ENCODE measurements around the gene TMEM156. TPM values are rescaled to one million over a fixed set of nuclear protein-coding genes. Genes with fewer than 3 reads are reported as not detected.

The TMEM156 gene
- polyA plus RNA-seq, 1 of the 3 experiments (the other 2 are of a cell fraction), result 0.13 TPM

DNA sequence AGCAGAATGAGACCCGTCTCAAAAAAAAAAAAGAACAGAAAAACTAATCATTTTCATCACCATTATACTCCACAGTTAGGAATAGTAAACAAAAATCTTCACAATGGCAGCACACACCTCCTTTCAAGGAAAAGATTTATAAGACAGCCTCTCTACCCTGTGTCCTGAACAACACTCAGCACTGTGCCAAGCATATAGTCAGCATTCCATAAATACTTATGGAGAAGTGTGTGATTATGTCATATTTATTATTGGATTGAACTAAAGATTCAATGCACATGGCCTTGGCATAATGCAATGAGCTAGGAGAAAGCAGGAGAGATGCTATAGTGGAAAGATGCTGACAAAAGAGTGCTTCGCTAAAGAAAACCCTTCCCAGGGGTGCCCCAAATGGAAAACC is 112.0 kb downstream of the TMEM156 start:
- CTCF ChIA-PET, result interaction anchor here (2.9 kb wide), 1 partner anchor 18 kb away, joined by 11 read pairs; no protein-coding TSS in a partner anchor
- POLR2A ChIA-PET, result no interaction called here
- DNase-seq, result no peak

More for the DNA sequence above, 112.0 kb downstream of the TMEM156 start:
- TF ChIP-seq RXRA (IDR thresholded peaks at IDR 0.05; ENCODE audit: borderline replicate concordance, low read depth) (no peak), FOXJ3 (CRISPR knock-in tag; IDR thresholded peaks at IDR 0.05) (no peak), RFX5 (IDR thresholded peaks at IDR 0.05; ENCODE audit: low read length) (no peak), JUND (IDR thresholded peaks at IDR 0.05) (no peak), GABPA (IDR thresholded peaks at IDR 0.05; ENCODE audit: low read depth) (no peak), FOXM1 (IDR thresholded peaks at IDR 0.05; ENCODE audit: low read depth) (no peak), TEAD4 (IDR thresholded peaks at IDR 0.05; ENCODE audit: borderline replicate concordance, insufficient read depth) (no peak)
- TF ChIP-seq, protein P1, sequence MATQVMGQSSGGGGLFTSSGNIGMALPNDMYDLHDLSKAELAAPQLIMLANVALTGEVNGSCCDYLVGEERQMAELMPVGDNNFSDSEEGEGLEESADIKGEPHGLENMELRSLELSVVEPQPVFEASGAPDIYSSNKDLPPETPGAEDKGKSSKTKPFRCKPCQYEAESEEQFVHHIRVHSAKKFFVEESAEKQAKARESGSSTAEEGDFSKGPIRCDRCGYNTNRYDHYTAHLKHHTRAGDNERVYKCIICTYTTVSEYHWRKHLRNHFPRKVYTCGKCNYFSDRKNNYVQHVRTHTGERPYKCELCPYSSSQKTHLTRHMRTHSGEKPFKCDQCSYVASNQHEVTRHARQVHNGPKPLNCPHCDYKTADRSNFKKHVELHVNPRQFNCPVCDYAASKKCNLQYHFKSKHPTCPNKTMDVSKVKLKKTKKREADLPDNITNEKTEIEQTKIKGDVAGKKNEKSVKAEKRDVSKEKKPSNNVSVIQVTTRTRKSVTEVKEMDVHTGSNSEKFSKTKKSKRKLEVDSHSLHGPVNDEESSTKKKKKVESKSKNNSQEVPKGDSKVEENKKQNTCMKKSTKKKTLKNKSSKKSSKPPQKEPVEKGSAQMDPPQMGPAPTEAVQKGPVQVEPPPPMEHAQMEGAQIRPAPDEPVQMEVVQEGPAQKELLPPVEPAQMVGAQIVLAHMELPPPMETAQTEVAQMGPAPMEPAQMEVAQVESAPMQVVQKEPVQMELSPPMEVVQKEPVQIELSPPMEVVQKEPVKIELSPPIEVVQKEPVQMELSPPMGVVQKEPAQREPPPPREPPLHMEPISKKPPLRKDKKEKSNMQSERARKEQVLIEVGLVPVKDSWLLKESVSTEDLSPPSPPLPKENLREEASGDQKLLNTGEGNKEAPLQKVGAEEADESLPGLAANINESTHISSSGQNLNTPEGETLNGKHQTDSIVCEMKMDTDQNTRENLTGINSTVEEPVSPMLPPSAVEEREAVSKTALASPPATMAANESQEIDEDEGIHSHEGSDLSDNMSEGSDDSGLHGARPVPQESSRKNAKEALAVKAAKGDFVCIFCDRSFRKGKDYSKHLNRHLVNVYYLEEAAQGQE (IDR thresholded peaks at IDR 0.05; ENCODE audit: low read depth, low read length), result no peak
- TF ChIP-seq, protein P2, sequence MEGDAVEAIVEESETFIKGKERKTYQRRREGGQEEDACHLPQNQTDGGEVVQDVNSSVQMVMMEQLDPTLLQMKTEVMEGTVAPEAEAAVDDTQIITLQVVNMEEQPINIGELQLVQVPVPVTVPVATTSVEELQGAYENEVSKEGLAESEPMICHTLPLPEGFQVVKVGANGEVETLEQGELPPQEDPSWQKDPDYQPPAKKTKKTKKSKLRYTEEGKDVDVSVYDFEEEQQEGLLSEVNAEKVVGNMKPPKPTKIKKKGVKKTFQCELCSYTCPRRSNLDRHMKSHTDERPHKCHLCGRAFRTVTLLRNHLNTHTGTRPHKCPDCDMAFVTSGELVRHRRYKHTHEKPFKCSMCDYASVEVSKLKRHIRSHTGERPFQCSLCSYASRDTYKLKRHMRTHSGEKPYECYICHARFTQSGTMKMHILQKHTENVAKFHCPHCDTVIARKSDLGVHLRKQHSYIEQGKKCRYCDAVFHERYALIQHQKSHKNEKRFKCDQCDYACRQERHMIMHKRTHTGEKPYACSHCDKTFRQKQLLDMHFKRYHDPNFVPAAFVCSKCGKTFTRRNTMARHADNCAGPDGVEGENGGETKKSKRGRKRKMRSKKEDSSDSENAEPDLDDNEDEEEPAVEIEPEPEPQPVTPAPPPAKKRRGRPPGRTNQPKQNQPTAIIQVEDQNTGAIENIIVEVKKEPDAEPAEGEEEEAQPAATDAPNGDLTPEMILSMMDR (IDR thresholded peaks at IDR 0.05), result no peak
- TF ChIP-seq, protein P3, sequence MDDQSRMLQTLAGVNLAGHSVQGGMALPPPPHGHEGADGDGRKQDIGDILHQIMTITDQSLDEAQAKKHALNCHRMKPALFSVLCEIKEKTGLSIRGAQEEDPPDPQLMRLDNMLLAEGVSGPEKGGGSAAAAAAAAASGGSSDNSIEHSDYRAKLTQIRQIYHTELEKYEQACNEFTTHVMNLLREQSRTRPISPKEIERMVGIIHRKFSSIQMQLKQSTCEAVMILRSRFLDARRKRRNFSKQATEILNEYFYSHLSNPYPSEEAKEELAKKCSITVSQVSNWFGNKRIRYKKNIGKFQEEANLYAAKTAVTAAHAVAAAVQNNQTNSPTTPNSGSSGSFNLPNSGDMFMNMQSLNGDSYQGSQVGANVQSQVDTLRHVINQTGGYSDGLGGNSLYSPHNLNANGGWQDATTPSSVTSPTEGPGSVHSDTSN (IDR thresholded peaks at IDR 0.05), result no peak
- Histone ChIP-seq H3K27me3 (ENCODE audit: insufficient read depth) (no peaks in the 10 kb centered on the region), H4K20me1 (ENCODE audit: insufficient read depth) (no peaks in the 10 kb centered on the region), H3K4me1 (ENCODE audit: control insufficient read depth in 1 of 2, insufficient read depth in 2 of 2, low read depth in 1 of 2, low read length in 1 of 2) (peaks cover 0 to 1% of the 10 kb centered on the region in 2 experiments; a peak in 1 of 4 replicates), H3K9me3 (no peaks in the 10 kb centered on the region), H3K4me2 (no peak overlapping the region), H3K4me3 (ENCODE audit: low read depth in 2 of 2, low read length in 1 of 2) (no peak overlapping the region), H3K36me3 (replicated peaks in 1 of 2; ENCODE audit: control insufficient read depth in 1 of 2, insufficient read depth in 2 of 2, low read length in 1 of 2) (peaks cover 7 to 49% of the 10 kb centered on the region in 2 experiments), H3K79me2 (ENCODE audit: insufficient read depth) (no peaks in the 10 kb centered on the region), H3K27ac (ENCODE audit: low read depth in 2 of 2, low read length in 1 of 2) (no peak overlapping the region), H3K9me2 (no peaks in the 10 kb centered on the region), H3F3A (replicated peaks; ENCODE audit: insufficient read depth) (peaks cover 4% of the 10 kb centered on the region), H3K9ac (no peak overlapping the region), H2AFZ (ENCODE audit: low read depth) (no peak overlapping the region)
- 97% methylated on average over 2 of the region's 2 CpGs for WGBS (ENCODE audit: low lambda C conversion rate)
